OCI-LY7 (cell line): ENCODE data around the gene NFIA. TPM values are rescaled to one million over a fixed set of nuclear protein-coding genes. Genes with fewer than 3 reads are reported as not detected.

Experiments used
- BruUV-seq: library from RNA; stranded (reverse); fragments of 400-500 nt; replicated peaks from 2 replicates; lab custom pipeline; 2021; lab: Mats Ljungman, UMichigan
- CTCF ChIA-PET: fragments of 300-600 bp; sonication (Branson Sonifier 250); formaldehyde crosslinking; loops from one replicate; lab custom pipeline; 2022; ENCODE audit warnings: antibody characterized with exemption; ENCODE audit not compliant: unreplicated experiment; lab: Charles Lee
- POLR2A ChIA-PET: fragments of 300-600 bp; sonication (Branson Sonifier 250); formaldehyde crosslinking; loops from one replicate; lab custom pipeline; 2022; ENCODE audit warnings: antibody characterized with exemption; lab: Charles Lee
- DNase-seq: peaks from one replicate; pipeline ENCODE4 v3.0.0-alpha.2; 2015; ENCODE audit warnings: low spot score
- H2AFZ ChIP-seq: fragments of 200-600 bp; sonication (generic), shearing (Covaris generic); 2 replicates; pipeline ENCODE4 v1.6.1; 2014; ENCODE audit warnings: mild to moderate bottlenecking, antibody characterized with exemption, low read length, moderate library complexity
- H3K27ac ChIP-seq: fragments of 200-600 bp; sonication (generic); 2 replicates; pipeline ENCODE4 v1.5.1; 2014; ENCODE audit warnings: mixed run types, low read depth, mild to moderate bottlenecking, moderate library complexity, low read length, inconsistent platforms; ENCODE audit not compliant: poor library complexity, severe bottlenecking
- H3K36me3 ChIP-seq: fragments of 200-600 bp; sonication (generic); 2 replicates; pipeline ENCODE4 v1.6.1; 2014; ENCODE audit warnings: mild to moderate bottlenecking, antibody characterized with exemption, low read length, moderate library complexity, mixed read lengths; ENCODE audit not compliant: insufficient read depth
- H3K4me1 ChIP-seq: fragments of 200-600 bp; sonication (generic); 2 replicates; pipeline ENCODE4 v1.5.1; 2014; ENCODE audit warnings: mild to moderate bottlenecking, low read length; ENCODE audit not compliant: insufficient read depth, poor library complexity, severe bottlenecking
- H3K4me2 ChIP-seq: fragments of 200-600 bp; sonication (generic); 2 replicates; pipeline ENCODE4 v1.6.1; 2014; ENCODE audit warnings: mild to moderate bottlenecking, low read length
- H3K4me3 ChIP-seq: fragments of 200-600 bp; sonication (generic); 2 replicates; pipeline ENCODE4 v1.5.1; 2014; ENCODE audit warnings: mild to moderate bottlenecking, low read depth, low read length; ENCODE audit not compliant: poor library complexity, severe bottlenecking
- H3K79me2 ChIP-seq: fragments of 200-600 bp; sonication (generic); 2 replicates; pipeline ENCODE4 v1.6.1; 2016; ENCODE audit warnings: low read depth, mild to moderate bottlenecking, low read length, moderate library complexity, mixed read lengths; ENCODE audit not compliant: insufficient read depth
- H3K9me2 ChIP-seq: fragments of 200-600 bp; sonication (generic); 2 replicates; pipeline ENCODE4 v1.6.1; 2016; ENCODE audit warnings: mild to moderate bottlenecking, low read length, mixed read lengths; ENCODE audit not compliant: insufficient read depth
- H3K9me3 ChIP-seq: fragments of 200-600 bp; sonication (generic); 2 replicates; pipeline ENCODE4 v1.6.1; 2014; ENCODE audit warnings: mild to moderate bottlenecking, mixed run types, low read length, mixed read lengths
- H4K20me1 ChIP-seq: fragments of 200-600 bp; sonication (generic); 2 replicates; pipeline ENCODE4 v1.6.1; 2014; ENCODE audit warnings: mild to moderate bottlenecking, antibody characterized with exemption, low read length, moderate library complexity, mixed read lengths; ENCODE audit not compliant: insufficient read depth
- CTCF ChIP-seq: fragments of 200-600 bp; sonication (generic); conservative IDR thresholded peaks from 2 replicates; pipeline ENCODE4 v1.5.1; 2014; ENCODE audit warnings: mild to moderate bottlenecking, antibody characterized with exemption, low read length, moderate library complexity, mixed read lengths
- EZH2phosphoT487 ChIP-seq: fragments of 200-600 bp; sonication (generic); IDR thresholded peaks from 2 replicates; pipeline ENCODE4 v1.6.1; 2018; ENCODE audit warnings: low read depth, borderline replicate concordance, mild to moderate bottlenecking, mixed run types, antibody characterized with exemption, low read length, moderate library complexity, mixed read lengths
- intact Hi-C: fragments of 100-400 bp; cut with micrococcal nuclease; formaldehyde crosslinking; loops from one replicate; pipeline ENCODE4 v1.10.0; 2022; ENCODE audit not compliant: unreplicated experiment
- total RNA-seq, 2 experiments: library from RNA; depleted of rRNA in 1 of 2; stranded (reverse); fragments of >200 nt in 1 of 2; shearing (Covaris generic) in 1 of 2; gene quantifications; 2 replicates each; pipeline ENCODE4 v1.2.3, GENCODE V29; 2014 to 2022

The NFIA gene
- total RNA-seq, 2 experiments from 2014 or later = 2.8 to 18.8 TPM

- Histone ChIP-seq H3K4me1 (peaks cover 41% of the 10 kb centered on the region), H3K9me3 (no peaks in the 10 kb centered on the region), H3K4me3 (peak overlapping the region; percentile 83), H3K79me2 (no peaks in the 10 kb centered on the region; the same call in 1 of the 2 replicates), H3K36me3 (no peaks in the 10 kb centered on the region), H3K27ac (no peak overlapping the region), H2AFZ (peak overlapping the region; percentile 65), H3K9me2 (no peaks in the 10 kb centered on the region), H3K4me2 (peak overlapping the region; percentile 98), H4K20me1 (peaks cover 21% of the 10 kb centered on the region; the same call in 1 of the 2 replicates)
- peak; percentile 18 for DNase-seq
- TF ChIP-seq CTCF (no peak), EZH2phosphoT487 (no peak)
- ChIA-PET POLR2A (no interaction called here), CTCF (no interaction called here)
- BruUV-seq = no TSS peak
- intact Hi-C loops = loop anchor here (10.0 kb wide), 1 partner anchor 1602 kb away; the partner anchor contains the start of gene DOCK7
Measured at GRCh38 chr1:61083013-61083806, 849 bp downstream of the NFIA start.

- ChIA-PET POLR2A (no interaction called here), CTCF (no interaction called here)
- no peaks in the 10 kb centered on the region; the same call in 1 of the 2 replicates for H3K79me2 ChIP-seq
- peaks cover 21% of the 10 kb centered on the region; the same call in 1 of the 2 replicates for H4K20me1 ChIP-seq
- DNase-seq = no peak
- no peaks in the 10 kb centered on the region for H3K9me3 ChIP-seq
- intact Hi-C loops = loop anchor here (10.0 kb wide), 1 partner anchor 1601 kb away; the partner anchor contains the start of gene DOCK7
- no peak overlapping the region for H3K27ac ChIP-seq
- BruUV-seq = no TSS peak
- H2AFZ ChIP-seq = no peak overlapping the region
- H3K9me2 ChIP-seq = no peaks in the 10 kb centered on the region
- H3K4me2 ChIP-seq = peak overlapping the region; percentile 98
- no peak; the same call in 1 of the 2 replicates for TF ChIP-seq EZH2phosphoT487
- TF ChIP-seq CTCF = no peak
- H3K4me3 ChIP-seq = peak overlapping the region; percentile 83
- peaks cover 34% of the 10 kb centered on the region for H3K4me1 ChIP-seq
- H3K36me3 ChIP-seq = peaks cover 6% of the 10 kb centered on the region; the same call in 1 of the 2 replicates
Measured at GRCh38 chr1:61083807-61084440, 1.6 kb downstream of the NFIA start.
